GM21423 (cell line): Measurements from ENCODE around the gene IGLON5.

Experiments used
- ATAC-seq: cut with Tn5 transposase; IDR thresholded peaks from one replicate; pipeline ENCODE4 v1.9.1; 2021; ENCODE audit warnings: mild to moderate bottlenecking, moderate library complexity; ENCODE audit not compliant: unreplicated experiment

Gene IGLON5

DNA sequence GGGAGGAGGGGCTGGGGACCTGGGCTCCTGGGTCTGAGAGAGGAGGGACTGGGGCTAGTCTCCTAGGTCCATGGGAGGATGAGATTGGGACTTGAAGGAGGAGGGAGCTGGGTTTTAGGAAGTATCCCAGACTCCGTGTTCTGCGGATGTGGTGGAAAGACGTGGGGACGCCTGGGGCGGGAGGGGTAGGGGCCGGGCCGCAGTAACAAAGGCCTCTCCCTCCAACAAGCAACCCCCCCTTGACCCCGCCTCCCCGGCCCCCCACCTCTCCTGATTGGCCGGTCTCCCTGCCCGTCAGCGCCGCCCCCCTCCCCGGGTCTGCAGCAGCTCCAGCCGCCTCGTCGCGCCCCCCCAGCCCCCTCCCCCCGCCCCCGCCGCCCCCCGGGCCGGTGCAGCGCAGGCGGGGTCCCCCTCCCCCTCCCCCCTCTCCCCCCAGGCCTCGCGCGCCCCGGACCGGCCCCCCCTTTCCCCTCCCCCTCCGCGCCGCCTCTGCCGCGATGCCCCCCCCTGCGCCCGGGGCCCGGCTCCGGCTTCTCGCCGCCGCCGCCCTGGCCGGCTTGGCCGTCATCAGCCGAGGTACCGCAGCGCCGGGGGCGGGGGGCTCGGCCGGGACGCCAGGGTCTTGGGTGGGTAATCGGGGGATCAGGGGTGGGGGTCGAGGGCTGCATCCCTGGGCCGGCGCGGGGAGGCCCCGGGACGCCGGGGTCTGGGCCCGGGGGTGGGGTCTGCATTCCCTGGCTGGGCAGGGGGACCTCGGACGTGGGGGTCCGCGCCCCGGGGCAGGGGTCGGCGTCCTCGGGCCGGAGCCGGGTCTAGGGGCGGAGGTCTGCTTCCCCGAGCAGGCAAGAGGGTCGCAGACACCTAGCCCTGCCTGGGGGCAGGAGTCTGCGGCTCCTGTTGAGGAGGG lies at the start of gene IGLON5:
Gene IGLON5 (plus strand): TSS at position 294 of the 907 bp plus-strand sequence. CDS start 204 bp downstream, at position 498.
- no peak for ATAC-seq

DNA sequence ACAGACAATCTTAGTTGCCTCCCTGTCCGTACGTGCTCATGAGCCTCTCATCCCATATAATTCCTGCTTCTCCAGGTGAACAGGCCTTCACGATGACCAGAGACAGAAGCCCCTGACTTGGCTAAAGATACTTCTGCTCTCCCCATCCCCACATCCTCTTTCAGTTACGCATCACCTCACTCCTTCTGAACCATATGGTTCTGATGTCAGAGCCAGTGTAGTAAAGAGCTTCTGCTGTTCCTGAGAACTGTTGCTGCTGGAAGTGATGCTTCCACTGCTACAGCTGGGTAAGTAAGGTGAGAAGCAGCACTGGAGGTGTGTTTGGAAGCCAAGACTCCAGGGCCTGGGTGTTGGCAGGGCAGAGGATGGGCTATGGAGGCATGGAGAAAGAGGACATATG lies 47.6 kb upstream of the IGLON5 start:
- no peak for ATAC-seq

- no peak for ATAC-seq
Measured at GRCh38 chr19:51271067-51271466, 40.4 kb upstream of the IGLON5 start.

DNA sequence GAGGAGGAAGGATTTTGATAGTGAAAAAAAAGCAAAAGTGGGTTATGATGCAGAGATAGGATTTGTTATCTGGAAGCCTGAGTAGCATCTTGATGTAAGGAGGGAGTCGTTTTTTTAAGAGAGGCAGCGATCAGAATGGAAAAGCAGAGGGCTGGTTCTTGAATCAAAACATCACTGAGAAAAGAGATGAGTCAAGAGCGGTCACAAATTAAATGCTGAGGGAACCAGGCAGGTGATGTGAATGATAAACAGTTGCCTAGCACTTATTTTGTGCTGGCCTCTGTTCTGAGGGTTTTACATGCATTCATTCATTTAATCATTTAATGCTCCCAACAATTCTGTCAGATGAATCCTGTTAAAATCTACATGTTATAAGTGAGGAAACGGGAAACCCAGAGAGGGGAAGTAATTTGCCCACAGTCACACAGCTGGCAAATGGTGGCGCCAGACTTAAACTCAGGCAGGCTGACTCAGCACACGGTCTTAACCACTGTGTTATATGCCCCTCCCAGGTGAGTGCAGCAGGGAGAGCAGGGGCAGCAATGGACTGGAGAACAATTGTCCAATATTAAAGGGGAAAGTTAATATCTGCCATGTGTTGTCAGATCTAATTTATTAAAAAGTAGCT lies 39.1 kb upstream of the IGLON5 start:
- no peak for ATAC-seq

DNA sequence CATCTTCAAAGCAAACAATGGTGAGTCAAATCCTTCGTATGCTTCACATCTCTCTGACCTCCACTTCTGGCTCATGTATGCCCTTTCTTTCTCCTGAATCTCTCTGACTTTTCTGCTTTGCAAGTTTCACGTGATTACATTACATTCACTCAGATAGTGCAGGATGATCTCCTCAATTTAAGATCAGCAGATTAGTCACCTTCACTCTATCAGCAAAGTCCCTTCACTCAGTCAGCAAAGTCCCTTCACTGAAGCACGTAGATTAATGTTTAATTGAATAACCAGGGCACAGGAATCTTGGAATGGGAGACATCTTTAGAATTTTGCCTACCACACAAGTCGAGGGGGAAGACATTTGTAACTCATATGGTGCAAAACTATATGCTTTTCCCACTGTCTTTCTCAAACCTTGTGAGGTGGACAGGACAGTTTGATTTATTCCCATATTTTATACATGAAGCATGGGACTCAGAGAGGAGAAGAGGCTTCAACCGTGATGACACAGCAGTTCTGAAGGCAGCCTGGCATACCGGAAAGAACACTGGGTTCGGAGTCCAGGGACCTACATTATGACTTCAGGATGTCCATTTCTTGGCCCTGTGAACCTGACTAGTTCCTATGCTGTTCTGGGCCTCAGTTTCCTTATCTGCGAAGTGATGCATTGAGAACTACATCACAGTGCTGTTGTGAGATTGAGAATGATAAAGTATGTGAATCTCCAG lies 37.2 kb upstream of the IGLON5 start:
- ATAC-seq, result no peak

DNA sequence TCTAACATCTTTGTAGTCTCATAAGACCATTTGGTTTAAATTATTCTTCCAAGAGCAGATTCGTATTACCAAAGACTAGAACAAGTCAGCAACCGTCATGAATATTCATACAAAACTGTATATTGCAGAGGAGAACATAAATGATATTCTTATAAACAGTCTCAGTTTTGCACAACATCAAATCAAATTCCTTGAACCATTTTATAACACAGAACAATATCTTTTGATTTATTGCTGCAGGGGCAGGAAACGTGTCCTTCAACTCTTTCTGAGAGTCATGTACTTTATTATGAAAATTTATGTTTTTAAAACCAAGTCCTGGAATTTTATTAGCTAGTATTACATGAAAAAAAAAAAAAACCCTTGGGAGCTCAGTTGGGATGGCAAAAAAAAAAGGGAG lies 34.3 kb upstream of the IGLON5 start:
- no peak for ATAC-seq

- no peak for ATAC-seq
Measured at GRCh38 chr19:51282335-51282734, 29.1 kb upstream of the IGLON5 start.

DNA sequence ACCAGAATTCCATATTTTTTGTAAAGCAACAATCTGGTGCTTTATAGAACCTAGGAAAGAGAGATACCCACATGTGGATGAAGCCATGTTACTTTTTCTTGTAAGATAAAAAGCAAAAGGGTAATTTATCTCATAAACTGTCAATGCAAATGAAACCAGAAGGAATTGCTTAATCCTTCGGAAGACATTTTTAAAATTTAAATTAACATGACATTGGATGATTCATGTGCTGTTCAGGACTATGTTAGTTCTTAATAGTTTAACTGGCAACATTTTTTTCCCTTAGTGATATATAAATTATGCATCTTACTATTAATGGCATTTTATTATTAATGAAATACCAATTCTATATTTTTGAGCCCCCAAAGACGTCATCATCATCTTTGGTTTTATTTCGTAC lies 25.8 kb upstream of the IGLON5 start:
- no peak for ATAC-seq

DNA sequence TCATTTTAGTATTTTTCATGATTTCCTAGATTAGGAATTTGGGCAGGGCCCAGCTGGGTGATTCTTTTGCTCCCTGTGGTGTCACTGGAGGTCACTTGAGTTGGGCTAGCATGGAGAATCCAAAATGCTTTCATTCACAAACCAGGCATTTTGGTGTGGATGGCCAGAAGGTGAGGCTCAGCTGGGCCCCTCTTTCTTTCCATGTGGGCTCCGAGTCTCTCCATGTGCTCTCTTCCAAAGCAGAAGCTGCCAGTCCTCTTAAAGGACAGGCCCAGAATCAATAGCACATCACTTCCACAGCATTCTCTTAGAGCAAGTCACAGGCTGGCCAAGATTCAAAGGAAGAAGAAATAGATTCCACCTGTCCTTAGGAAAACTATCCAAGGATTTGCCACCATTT lies 21.8 kb upstream of the IGLON5 start:
- no peak for ATAC-seq

DNA sequence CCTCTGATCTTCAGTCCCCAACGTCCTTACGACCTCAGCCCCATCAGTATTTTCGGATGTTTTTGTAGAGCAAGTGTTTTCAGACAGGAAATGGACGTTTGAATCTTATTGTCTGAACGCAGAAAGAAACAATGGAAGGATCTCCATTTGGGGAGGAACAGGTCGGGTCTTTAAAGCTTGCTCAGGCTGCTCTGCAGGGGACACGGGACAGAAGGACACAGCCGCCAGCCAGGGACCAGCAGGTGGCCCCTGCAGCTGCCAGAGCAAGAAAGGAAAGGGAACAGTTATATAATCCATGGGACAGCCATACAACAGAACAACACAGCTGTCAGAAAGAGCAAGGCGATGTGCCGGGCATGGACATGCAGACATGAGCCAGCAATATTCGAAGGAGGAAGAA lies 18.5 kb upstream of the IGLON5 start:
- ATAC-seq, result no peak

DNA sequence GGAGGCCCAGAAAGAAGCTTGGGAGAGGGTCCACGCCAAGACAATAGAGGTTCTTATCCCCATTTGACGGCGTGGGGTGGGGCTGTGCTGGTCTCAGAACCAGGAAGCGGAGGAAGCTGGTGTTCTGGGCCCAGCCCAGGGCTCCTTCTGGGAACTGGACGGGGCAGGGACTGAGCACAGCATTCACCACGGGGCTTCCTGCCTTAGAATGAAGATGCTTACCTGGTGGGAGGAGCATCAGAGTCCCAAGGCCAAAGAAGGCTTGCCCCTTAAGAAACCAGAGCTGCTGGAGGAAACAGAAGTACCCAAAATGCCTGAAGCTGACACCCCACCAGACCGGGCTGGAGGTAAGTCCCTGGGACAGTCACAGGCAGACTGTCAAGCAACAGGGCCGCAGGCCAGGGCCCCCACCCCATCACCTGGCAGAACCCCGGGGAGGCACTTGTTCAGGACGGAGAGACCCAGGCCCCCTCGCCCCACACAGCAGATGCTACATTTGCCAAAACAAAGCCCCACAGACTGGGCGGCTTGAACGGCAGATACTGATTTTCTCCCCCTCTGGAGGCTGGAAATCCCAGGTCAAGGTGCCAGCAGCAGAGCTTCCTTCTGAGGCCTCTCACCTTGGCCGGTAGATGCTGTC lies 17.8 kb upstream of the IGLON5 start:
- ATAC-seq, result no peak

- no peak for ATAC-seq
Measured at GRCh38 chr19:51294211-51294976, 17.1 kb upstream of the IGLON5 start.

- ATAC-seq, result no peak
Measured at GRCh38 chr19:51294977-51295375, 16.5 kb upstream of the IGLON5 start.

DNA sequence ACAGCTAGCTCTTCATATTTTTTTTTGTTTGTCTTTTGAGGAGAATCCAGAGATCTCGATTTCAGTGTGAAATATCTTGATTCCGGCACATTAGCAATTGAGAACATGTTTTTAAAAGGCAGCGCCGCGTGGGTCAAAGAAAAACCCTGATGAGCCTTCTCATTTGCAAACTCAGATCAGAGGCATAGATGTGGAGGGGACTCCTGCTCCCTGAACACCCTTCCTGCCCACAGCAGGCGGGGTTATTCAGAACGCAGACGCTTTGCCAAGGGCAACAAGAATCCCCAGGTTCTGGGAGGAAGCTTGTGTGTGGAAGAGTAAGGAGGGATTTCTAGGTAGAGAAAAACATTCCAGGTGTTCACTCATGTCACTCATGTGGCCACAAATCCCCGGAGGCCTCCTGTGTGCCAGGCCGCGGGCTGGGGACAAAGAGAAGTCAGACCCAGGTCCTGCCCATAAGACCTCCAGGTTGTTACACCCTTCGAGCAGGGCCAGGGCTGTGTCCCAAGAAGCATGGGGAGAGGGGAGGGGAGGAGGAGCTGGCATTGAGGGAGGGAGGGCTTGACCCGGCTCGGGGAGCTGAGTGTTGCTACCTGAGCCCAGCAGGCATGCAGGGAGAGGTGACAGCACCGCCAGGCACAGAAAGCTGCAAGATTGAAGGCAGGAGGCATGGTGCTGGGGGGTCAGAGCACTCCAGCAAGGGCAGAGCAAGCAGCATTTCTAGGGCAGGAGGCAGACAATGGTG lies 15.9 kb upstream of the IGLON5 start:
- ATAC-seq, result no peak

DNA sequence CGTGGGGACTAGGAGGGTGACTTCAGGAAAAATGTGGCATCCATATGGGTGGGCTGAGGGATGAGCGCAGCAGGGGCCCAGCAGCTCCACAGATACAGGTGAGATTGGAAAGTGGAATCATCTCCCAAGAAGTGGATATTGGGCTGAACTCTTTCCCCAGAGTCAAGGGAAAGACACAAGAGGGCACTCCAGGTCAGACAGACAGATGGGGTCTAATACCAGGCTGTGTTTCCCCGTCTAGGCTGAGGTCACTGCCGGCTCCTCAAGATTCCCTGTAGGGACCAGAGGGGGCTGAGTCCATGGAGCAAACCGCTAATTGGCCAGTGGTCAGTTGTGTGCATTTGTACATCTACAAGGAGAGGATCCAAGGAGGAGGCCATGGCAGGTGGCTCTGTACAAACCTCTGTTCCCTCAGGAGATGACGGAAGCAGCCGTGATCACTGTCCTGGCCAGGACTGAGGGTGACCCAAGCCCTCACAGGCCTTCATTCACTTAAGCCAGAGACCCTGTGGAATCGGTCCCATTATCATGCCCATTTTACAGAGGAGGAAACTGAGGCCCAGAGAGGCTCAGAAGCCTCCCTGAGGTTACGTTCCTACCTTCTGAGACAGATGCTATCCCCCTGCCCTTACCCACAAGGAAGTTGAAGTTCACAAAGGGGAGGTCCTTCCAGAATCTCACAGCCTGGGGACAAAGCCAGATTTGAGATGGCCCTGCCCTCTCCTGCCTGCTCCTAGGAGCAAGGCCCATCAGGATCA lies 14.9 kb upstream of the IGLON5 start:
- ATAC-seq, result no peak

GRCh38 chr19:51297406-51297805 lies 14.0 kb upstream of the IGLON5 start:
- ATAC-seq, result no peak

- no peak for ATAC-seq
Measured at GRCh38 chr19:51301266-51301665, 10.2 kb upstream of the IGLON5 start.

- no peak for ATAC-seq
Measured at GRCh38 chr19:51305479-51305878, 6.0 kb upstream of the IGLON5 start.

DNA sequence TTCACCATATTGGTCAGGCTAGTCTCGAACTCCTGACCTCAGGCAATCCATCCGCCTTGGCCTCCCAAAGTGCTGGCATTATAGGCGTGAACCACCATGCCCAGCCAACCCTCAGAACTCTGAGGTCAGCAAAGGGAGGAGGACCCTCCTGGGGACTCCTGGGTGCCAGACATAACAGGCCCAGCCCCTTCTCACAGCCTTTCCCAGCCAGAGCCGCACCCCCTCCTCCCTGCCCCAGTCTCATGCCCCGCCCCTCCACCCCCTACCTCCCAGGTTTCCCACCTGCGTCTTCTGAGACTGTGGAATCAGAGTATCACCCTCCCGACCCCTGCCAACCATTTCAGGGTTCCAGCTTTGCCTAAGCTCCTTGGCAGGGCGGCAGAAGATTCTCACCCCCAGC lies 5.2 kb downstream of the IGLON5 start:
- ATAC-seq, result no peak
